ENCODE measurements around the gene RPL37A.

The RPL37A gene

DNA sequence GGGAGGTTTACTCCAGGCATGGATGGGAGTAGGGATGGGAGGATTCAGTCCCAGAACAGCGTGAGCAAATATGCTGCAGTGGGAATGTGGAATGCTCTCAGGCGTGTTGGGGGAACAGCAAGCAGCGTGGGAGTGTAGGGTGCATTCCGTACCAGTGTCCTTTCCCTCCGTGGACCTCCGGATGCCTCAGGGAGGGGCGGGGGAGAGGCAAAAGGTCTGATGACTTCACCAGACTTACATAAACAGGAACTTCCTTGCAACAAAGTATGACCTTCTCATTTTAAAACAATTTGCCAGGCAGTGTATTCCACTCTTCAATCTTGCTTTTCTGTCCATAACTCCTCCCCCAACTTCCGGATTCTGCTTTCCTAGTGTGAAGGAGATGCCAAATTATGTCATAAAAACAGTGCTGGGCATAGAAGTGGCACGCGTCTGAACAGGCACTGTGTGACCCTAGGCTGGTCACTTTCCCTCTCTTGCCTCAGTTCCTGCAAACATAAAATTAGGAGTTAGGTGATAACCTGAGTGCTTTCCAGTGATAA is 36.9 kb downstream of the RPL37A start:
- TF ChIP-seq ARNTL (CRISPR knock-in tag; IDR thresholded peaks at IDR 0.05; ENCODE audit: borderline replicate concordance, low read depth) (no peak), GLIS3 (CRISPR knock-in tag; IDR thresholded peaks at IDR 0.05) (no peak), RARB (CRISPR knock-in tag; IDR thresholded peaks at IDR 0.05) (no peak), ZFP3 (CRISPR knock-in tag; IDR thresholded peaks at IDR 0.05) (no peak), POU6F1 (CRISPR knock-in tag; IDR thresholded peaks at IDR 0.05; ENCODE audit: borderline replicate concordance, low read depth) (no peak), SNAI2 (CRISPR knock-in tag; IDR thresholded peaks at IDR 0.05) (no peak), ZC3H10 (CRISPR knock-in tag; IDR thresholded peaks at IDR 0.05) (no peak), TCF4 (CRISPR knock-in tag; IDR thresholded peaks at IDR 0.05; ENCODE audit: borderline replicate concordance) (no peak), CSRNP3 (CRISPR knock-in tag; IDR thresholded peaks at IDR 0.05) (no peak)
- ATAC-seq = peak; percentile 36

GRCh38 chr2:216536734-216537210 is 38.1 kb downstream of the RPL37A start:
- TF ChIP-seq CSDC2 (CRISPR knock-in tag; IDR thresholded peaks at IDR 0.05) = no peak
- ATAC-seq = peak; percentile 72

GRCh38 chr2:216537366-216537765 is 38.7 kb downstream of the RPL37A start:
- no peak for ATAC-seq
- TF ChIP-seq ZFP3 (CRISPR knock-in tag; IDR thresholded peaks at IDR 0.05) (no peak), ESRRG (CRISPR knock-in tag; IDR thresholded peaks at IDR 0.05) (no peak), ZC3H10 (CRISPR knock-in tag; IDR thresholded peaks at IDR 0.05) (no peak), ARNTL (CRISPR knock-in tag; IDR thresholded peaks at IDR 0.05; ENCODE audit: borderline replicate concordance, low read depth) (no peak), CSRNP3 (CRISPR knock-in tag; IDR thresholded peaks at IDR 0.05) (no peak), ZNF70 (CRISPR knock-in tag; IDR thresholded peaks at IDR 0.05) (no peak), TOX (CRISPR knock-in tag; IDR thresholded peaks at IDR 0.05; ENCODE audit: borderline replicate concordance) (no peak), ZNF8 (CRISPR knock-in tag; IDR thresholded peaks at IDR 0.05) (no peak), RARB (CRISPR knock-in tag; IDR thresholded peaks at IDR 0.05) (no peak), ISL1 (CRISPR knock-in tag; IDR thresholded peaks at IDR 0.05) (no peak), TCF4 (CRISPR knock-in tag; IDR thresholded peaks at IDR 0.05; ENCODE audit: borderline replicate concordance) (no peak), SNAI2 (CRISPR knock-in tag; IDR thresholded peaks at IDR 0.05) (no peak), OSR1 (CRISPR knock-in tag; IDR thresholded peaks at IDR 0.05) (no peak), ZNF565 (CRISPR knock-in tag; conservative IDR thresholded peaks at IDR 0.05; ENCODE audit: low read depth) (no peak), TSHZ2 (CRISPR knock-in tag; IDR thresholded peaks at IDR 0.05) (no peak)
- TF ChIP-seq, protein P1, sequence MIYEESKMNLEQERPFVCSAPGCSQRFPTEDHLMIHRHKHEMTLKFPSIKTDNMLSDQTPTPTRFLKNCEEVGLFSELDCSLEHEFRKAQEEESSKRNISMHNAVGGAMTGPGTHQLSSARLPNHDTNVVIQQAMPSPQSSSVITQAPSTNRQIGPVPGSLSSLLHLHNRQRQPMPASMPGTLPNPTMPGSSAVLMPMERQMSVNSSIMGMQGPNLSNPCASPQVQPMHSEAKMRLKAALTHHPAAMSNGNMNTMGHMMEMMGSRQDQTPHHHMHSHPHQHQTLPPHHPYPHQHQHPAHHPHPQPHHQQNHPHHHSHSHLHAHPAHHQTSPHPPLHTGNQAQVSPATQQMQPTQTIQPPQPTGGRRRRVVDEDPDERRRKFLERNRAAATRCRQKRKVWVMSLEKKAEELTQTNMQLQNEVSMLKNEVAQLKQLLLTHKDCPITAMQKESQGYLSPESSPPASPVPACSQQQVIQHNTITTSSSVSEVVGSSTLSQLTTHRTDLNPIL (CRISPR knock-in tag; IDR thresholded peaks at IDR 0.05; ENCODE audit: low read depth) = no peak

- ATAC-seq = no peak
- TF ChIP-seq TSHZ2 (CRISPR knock-in tag; IDR thresholded peaks at IDR 0.05) = no peak
- no peak for TF ChIP-seq CSRNP3 (CRISPR knock-in tag; IDR thresholded peaks at IDR 0.05)
- TF ChIP-seq TOX (CRISPR knock-in tag; IDR thresholded peaks at IDR 0.05; ENCODE audit: borderline replicate concordance) = no peak
- no peak for TF ChIP-seq ESRRG (CRISPR knock-in tag; IDR thresholded peaks at IDR 0.05)
- no peak for TF ChIP-seq RARB (CRISPR knock-in tag; IDR thresholded peaks at IDR 0.05)
Observed at GRCh38 chr2:216538538-216538937, 39.9 kb downstream of the RPL37A start.
